HG02885 (cell line): Measurements from ENCODE around the gene WDR93.
"Not testable (repeated sequence)": the region's sequence is repeated elsewhere in the genome, so short reads cannot be mapped to it uniquely, and the experiment has no call there.

ENCODE experiments used
- ATAC-seq: cut with Tn5 transposase; IDR thresholded peaks from one replicate; pipeline ENCODE4 v1.9.1; 2021; ENCODE audit warnings: mild to moderate bottlenecking; ENCODE audit not compliant: unreplicated experiment, poor library complexity

WDR93 gene

DNA sequence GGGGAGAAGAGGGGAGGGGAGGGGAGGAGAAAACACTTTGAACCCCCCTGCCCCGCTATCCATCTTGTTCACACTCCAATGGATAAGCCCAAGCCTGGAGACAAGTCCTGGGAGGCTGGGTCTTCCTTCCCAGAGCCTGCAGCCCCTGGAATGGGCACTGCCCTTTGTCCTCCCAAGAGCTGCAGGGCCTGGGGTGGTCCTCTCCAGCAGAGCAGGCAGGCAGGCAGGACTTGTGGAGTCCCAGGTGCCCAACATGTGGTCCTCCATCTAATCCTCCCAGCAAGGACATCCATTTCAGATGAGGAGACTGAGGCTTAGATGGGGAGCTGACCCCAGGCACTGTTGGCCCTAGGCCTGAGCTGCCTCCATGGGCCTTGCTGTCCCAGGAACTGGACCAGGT is 75.1 kb downstream of the WDR93 start:
- ATAC-seq = no peak

DNA sequence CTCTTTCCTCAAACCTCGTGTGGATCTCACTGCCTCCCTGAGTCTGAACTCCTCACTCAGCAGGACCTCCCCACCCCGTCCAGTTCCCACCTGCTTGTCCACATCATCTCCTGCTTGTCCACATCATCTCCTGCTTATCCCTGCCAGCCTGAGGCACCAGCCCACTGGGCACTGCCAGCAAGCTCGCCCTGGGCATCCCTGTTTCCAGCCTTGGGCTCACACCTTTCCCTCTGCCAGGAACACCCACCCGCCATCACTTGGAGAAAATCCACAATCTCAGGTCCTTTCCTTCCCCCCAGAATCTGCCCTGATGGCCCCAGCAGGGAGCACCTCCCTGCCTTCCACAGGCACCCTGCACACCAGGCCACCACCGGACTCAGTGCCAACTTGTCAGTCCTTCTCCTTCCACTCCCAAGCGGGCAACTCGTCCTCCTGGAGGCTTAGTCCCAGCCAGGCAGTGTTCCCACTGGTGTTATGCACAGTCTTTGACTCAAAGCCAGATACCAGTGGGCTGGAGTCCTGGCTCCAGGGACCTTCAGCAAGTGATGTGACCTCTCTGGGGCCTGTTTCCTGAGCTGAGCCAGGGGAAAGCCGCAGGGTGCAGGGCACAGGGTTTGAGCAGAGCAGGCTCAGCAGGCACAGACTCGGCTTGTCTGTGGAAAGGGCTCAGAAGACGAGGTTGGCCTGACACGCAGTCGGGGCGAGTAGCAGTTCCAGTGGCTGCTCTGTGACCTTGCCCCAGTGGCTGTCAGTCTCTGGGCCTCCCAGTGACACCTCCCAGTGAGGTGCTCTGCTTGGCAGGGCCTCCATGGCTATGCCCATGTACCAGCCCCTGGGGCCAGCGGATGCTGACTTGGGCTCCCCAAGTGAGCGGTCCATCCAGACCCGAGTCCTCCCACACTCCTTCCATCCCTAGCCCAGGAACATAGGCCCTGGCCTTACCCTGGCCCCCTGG is 76.0 kb downstream of the WDR93 start:
- no peak for ATAC-seq

DNA sequence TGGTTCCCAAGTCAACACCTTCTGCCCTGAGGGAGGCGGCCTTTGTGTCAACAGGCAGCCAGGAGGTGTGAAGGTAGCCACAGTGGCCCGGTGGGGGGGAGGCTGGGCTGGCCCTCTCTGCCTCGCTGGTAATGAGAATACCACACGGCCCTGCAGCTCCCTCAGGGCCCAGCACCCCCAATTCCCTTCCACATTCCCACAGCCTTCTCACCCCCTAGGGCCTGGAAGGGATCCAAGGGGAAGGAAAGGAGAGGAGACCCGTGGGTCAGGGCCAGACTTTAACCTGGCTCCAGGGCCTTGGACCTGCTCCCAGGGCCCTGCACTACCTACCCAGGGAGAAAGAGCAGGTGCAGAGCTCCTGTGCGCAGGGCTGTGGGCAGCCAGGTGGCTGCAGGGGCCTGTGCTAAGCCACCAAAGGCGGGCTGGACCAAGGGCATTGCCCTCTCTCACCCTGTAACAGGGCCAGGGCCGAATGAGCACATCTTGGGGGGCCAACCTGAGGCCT is 76.9 kb downstream of the WDR93 start:
- no peak for ATAC-seq

DNA sequence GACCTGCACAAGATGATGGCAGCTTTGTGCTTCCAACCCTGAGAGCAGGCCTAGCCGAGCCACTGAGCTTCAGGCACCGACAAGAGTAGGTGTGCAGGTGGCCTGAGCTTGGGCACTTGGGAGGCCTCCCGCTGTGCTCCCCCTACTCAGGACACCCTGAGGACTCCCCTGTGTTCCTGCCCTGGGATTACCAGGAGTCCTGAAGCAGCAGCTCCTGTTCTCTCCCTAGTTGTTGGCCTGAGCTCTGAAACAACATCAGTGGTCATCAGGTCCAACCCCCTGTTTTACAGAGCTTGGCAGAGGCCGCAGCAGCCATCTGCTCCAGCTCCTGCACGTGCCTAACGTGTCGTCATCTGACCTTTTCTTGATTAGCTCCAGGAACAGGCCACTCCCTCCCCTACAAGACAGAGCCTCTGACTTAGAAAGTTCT is 77.5 kb downstream of the WDR93 start:
- no peak for ATAC-seq

DNA sequence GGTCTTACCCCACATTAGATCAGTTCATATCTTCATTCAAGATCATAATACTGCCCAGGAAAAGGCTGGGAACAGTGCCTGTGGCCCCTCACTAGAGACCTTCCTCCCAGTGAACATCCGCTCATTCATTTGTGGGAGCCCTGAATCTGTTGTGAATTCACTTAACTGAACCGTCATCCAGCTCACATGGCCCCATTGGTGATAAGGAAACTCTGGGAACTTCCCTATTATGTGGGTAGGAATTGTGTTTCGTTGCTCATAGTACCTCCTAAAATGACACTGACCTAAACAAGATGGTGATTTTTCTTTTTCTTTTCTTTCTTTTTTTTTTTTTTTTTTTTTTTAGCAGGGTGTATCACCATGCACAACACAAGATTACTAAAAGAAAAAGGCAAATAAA is 78.8 kb downstream of the WDR93 start:
- no peak for ATAC-seq

DNA sequence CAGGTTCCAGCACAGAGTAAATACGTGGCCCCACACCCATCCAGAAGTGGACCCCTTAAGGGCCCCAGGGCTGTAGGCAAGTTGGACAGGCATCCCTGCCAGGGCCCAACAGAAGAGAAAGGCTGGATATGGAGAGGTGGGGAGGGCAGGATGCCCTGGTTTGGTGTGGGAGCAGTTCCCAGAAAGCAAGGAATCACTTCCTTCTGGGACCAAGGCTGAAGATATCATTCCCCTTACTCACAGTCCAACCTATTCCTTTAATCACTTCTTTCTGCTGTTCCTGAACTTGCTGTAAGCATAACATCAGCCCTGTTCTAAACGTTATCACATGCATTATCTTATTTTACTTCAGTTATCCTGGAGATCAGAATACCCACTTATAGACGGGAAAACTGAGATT is 79.4 kb downstream of the WDR93 start:
- no peak for ATAC-seq

DNA sequence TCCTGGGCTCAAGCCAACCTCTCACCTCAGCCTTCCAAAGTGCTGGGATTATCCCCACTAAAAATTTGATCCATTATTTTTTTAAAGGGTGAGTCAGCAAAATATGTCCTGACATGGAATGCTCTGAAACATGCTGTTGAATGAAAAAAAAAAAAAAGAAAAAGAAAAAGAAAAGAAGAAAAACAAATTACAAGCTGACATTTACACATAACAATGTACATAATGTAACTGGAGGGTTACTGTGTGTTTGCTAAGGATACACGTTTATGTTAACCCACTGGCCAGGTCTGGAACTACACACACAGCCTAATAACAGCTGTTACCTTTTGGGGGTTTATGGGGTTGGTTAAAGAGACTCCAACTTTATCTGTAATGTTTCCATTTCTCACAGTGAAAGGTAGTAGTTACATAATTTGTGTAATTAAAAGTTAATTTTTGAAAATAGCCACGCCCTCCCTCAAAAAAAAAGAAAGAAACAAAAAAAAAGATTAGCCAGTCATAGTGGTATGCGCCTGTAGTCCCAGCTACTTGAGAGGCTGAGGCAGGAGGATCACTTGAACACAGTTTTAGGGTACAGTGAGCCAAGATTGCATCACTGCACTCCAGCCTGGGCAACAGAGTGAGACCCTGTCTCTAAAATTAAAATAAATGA is 82.4 kb downstream of the WDR93 start:
- no peak for ATAC-seq

DNA sequence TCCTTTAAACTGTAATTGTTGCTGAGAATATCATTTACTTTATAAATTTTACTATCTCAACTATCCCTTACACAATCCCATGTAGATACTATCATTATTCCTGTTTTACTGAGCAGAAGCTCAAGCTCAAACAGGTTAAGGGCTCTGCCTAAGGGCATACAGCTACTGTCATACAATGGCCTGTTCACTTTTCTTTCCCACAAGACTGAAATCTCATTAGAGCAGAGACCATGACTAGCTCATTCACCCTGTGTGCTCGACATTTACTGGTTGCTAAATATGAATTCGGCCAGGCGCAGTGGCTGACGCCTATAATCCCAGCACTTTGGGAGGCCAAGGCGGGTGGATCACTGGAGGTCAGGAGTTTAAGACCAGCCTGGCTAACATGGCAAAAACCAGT is 83.9 kb downstream of the WDR93 start:
- ATAC-seq = no peak

DNA sequence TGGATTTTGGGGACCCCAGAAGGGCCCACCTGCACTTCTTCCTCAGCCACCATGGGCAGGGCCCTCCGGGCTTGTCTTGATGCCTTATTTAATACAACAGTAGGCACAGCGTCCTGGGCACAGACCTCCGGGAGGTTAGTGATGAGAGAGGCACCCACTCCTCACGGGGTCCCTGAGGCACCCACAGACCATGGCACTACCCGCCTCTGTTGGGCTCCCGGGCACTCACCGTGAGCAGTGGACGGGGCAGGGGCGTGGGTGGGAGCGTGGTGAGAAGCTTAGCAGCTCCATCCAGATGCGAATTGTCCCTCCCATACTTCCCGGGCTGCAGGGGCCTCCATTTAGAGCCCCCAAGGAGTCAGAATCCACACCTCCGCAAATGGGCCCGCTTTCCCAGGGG is 85.2 kb downstream of the WDR93 start:
- no peak for ATAC-seq

DNA sequence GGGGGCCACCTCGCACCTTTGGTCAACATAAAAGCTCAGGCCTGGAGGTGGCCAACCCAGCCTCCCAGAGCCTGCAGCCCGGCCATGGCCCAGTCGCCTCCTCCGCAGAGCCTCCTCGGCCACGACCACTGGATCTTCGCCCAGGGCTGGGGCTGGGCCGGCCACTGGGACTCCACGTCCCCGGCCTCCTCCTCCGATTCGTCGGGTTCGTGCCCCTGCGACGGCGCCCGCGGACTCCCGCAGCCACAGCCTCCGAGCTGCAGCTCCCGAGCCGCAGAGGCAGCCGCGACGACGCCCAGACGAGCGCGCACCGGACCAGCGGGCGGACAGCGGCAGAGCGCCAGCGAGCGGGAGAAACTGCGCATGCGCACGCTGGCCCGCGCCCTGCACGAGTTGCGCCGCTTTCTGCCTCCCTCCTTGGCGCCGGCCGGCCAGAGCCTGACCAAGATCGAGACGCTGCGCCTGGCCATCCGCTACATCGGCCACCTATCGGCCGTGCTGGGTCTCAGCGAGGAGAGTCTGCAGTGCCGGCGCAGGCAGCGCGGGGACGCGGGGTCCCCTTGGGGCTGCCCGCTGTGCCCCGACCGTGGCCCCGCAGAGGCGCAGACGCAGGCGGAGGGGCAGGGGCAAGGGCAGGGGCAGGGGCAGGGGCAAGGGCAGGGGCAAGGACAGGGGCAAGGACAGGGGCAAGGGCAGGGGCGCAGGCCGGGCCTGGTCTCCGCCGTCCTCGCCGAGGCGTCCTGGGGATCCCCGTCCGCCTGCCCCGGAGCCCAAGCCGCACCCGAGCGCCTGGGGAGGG is 85.9 kb downstream of the WDR93 start, which contains the start of gene MESP2:
MESP2 (plus strand) TSS at position 59 of the 799 bp plus-strand sequence; CDS start at position 85, 26 bp downstream.
- ATAC-seq = peak; percentile 79

DNA sequence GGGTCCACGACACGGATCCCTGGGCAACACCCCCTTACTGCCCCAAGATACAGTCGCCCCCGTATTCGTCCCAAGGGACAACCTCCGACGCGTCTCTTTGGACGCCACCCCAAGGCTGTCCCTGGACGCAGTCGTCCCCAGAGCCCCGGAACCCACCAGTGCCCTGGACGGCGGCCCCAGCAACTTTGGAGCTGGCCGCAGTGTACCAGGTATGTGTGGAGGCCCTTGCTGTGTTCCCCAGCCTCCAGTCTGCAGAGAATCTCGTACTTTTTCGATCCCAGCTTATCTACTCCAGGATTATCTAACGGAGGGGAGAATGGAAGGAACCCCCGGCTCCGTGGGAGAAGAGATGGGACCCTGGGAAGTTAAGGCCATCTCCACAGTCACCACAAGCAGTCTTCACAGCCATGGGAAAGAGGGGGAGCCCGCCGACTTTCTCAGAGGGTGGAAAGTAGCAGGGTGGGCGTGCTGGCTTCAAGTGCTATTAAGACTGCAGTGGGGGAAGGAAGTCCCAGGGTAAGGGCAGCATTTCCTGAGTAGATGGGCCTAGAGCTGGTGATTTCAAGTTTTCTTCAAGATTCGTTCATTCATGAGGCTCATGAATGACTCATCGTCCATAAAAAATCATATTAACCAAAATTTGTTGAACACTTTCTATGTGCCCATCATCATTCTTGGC is 86.6 kb downstream of the WDR93 start:
- ATAC-seq = no peak

DNA sequence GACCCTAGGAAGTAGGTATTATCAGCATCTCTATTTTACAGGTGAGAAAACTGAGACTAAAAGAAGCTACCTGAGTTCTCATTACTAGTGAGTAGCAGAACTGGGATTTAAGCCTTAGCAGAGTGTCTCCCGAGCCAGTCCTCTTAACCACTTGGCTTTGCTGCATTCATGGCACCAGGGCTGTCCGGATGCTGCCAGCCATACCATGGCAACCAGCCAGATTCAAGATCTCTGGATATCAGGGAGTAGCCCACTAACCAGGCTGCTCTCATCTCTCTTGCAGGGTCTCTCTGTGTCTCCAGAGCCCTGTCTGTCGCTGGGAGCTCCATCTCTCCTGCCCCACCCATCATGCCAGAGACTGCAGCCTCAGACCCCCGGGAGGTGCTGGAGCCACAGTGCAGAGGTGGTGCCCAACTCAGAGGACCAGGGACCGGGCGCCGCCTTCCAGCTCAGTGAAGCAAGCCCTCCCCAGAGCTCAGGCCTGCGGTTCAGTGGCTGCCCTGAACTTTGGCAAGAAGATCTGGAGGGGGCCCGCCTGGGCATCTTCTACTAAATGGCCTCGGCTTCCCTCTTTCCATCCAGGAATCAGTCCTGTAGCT is 87.3 kb downstream of the WDR93 start:
- no peak for ATAC-seq

DNA sequence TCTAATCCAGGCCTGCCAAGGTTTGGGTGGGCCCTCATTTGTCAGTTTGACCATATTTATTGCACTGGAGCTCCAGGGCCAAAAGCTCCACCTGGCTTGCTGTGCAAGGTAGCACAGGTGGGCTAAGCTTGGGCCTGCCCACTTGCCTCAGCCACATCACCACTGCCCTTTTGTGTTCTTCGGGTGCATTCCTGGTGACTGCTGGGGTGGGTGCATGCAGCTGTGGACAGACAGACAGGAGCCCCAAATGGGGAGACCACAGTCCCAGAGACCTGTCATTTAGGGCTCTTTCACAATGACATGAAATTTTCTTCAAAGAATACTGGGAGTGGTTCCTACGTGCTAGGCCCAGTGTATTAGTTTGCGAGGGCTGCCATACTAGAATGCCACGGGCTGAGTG is 88.2 kb downstream of the WDR93 start:
- ATAC-seq = no peak

DNA sequence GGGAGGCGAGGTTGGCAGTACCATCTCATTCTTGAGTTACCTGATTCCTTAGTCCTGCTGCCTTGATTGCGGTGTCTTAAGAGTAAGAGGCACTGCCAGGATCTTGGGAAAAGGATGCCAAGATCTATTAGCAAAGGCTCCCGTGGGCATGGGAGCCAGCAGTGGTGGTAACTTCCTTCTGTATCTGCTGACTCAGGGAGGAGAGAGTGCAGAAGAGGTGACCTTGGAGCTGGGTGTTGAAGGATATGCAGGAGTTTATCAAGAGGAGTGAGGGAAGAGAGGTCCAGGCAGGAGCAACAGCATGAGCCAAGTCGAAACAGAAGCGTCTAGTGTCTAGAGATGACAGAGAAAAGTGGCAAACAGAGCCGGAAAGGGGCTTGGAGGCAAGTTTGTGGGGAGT is 90.0 kb downstream of the WDR93 start:
- no peak for ATAC-seq

DNA sequence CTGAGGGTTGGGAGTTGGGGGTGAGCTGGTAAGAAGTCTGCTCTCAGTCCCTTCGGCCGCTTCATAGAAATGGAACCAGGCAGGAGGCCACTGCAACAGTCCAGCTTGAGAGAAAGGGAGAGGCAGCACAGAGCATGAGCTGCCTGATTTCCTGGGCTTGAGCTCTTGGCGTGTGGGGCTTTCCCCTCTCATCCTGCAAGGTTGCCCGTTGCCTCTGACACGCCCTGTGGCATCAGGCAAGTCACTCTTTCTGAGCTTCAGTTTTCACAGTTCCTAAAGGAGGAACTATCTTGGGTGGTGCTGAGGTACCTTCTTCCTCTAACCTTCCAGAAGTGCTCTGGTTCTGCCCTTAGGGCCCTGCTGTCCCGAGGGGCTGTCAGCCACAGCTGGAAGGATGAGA is 90.4 kb downstream of the WDR93 start:
- no peak for ATAC-seq

DNA sequence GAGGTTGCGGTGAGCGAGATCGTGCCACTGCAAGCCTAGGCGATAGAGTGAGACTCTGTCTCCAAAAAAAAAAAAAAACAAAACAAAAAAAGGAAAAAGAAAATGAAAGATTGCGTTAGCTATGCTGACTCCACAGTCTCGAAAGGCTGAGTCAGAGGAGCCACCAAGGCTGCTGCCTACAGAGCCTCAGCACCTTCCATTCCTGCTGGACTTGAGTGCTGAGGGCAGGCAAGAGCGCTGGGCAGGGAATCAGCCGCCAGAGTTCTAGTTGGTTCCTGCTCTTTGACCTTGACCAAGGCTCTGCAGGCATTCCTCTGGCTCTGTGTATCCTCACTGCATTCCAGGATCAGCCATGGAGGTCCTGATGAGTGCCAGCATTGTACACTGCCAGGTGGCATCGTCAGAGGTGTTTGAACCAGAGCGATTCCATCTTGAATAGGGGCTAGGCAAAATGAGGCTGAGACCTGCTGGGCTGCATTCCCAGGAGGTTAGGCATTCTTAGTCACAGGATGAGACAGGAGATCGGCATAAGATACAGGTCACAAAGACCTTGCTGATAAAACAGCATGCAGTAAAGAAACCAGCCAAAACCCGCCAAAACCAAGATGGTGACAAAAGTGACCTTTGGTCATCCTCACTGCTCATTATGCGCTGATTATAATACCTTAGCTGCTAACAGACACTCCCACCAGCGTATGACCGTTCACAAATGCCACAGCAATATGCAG is 91.4 kb downstream of the WDR93 start:
- no peak for ATAC-seq

DNA sequence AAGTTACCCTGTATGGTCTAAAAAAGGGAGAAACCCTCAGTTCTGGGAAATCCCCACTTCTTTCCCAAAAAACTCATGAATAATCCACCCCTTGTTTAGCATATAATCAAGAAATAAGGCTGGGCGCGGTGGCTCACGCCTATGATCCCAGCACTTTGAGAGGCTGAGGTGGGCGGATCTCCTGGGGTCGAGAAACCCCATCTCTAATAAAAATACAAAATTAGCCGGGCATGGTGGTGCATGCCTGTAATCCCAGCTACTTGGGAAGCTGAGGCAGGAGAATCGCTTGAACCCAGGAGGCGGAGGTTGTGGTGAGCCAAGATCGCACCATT is 92.0 kb downstream of the WDR93 start:
- not testable (repeated sequence) for ATAC-seq

DNA sequence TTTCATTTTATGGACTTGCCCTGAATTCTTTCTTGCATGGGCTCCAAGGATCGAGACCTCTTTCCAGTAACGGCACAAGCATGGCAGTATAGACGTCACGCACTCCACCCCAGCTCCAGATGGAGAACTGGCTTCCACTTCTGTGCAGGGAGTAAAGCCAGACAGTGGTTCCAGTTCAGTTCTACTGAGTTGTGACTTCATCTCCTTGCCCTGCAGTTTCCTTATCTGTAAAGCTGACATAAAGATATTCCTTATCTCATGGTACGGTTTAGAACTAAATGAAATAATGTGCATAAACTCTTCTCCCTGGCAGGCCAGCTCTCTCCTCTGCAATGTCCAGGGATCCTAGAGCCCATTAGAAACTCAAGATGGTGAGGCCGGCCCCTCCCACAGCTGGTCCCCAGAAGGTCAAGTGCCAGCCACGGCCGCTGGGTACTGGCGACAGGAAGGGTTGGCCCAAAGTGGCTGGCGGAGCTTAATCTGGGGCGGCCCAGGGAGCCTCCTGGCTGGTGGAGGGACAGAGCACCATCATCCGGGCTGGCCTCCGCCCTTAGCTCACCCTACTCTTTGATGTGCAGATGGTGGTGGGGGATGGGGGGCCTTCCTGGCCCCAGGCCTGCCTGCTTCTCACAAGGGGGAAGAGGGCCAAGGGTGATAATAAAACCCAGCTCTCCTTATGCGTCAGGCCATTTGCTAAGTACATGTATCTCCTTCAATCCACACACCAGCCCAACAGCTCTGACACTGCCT is 92.7 kb downstream of the WDR93 start:
- no peak for ATAC-seq
